ENCODE data around the gene DCAF8L2. TPM values are rescaled to one million over a fixed set of nuclear protein-coding genes. Genes with fewer than 3 reads are reported as not detected.

The DCAF8L2 gene
- total RNA-seq, 2 donors from 2014 or later = not detected

- no peaks in the 10 kb centered on the region for H3K27me3 ChIP-seq
- no peaks in the 10 kb centered on the region for H3K4me1 ChIP-seq
- no peak for TF ChIP-seq CTCF (IDR thresholded peaks at IDR 0.05)
- no peak for DNase-seq (ENCODE audit: low spot score)
- H3K4me3 ChIP-seq = no peak overlapping the region
- no peak overlapping the region for H3K27ac ChIP-seq
- H3K9me3 ChIP-seq = no peaks in the 10 kb centered on the region
- H3K36me3 ChIP-seq = no peaks in the 10 kb centered on the region
Measured at GRCh38 chrX:27599928-27600327, 9.8 kb downstream of the DCAF8L2 start.

DNA sequence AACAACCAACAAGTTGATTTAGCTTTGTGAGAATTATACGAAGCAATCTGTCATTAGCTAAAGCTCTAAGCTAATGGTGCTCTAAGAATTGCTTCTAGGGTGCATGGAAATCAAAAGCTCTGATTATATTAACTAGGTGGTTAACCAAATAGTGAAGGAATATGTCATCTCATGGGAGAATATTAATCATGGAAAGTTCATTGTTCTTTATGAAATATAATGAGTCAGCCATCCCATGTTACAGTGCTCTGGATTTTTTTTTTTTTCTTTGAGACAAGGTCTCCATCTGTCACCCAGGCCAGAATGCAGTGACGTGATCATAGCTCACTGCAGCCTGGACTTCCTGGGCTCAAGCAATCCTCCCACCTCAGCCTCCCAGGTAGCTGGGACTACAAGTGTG, 10.5 kb downstream of the DCAF8L2 start:
- no peaks in the 10 kb centered on the region for H3K36me3 ChIP-seq
- no peaks in the 10 kb centered on the region for H3K27me3 ChIP-seq
- H3K4me3 ChIP-seq = no peak overlapping the region
- no peak for DNase-seq (ENCODE audit: low spot score)
- H3K9me3 ChIP-seq = no peaks in the 10 kb centered on the region
- H3K4me1 ChIP-seq = no peaks in the 10 kb centered on the region
- H3K27ac ChIP-seq = no peak overlapping the region
- TF ChIP-seq CTCF (IDR thresholded peaks at IDR 0.05) = no peak

DNA sequence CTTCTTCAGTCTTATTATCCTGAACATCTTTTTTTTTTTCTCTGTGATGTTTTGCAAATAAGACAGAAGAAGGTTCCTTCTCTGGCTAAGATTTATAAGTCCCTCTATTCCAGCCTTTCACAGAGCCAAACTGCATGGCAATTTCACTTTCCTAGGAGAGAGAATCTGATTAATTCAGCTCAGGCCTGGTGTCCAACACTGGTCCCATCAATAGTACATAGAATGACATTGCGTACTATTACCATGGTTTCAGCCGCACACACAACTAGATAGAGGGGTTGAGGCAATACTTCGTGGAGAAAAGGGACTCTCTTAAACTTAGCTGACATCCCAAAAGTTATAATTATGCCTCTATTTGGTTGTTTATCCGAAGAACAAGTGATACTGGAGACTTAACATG, 18.5 kb downstream of the DCAF8L2 start:
- no peak overlapping the region for H3K4me3 ChIP-seq
- DNase-seq (ENCODE audit: low spot score) = no peak
- peaks cover 0 to 6% of the 10 kb centered on the region in 2 donors for H3K9me3 ChIP-seq
- no peak for TF ChIP-seq CTCF (IDR thresholded peaks at IDR 0.05)
- H3K27ac ChIP-seq = no peak overlapping the region
- H3K4me1 ChIP-seq = no peaks in the 10 kb centered on the region
- H3K27me3 ChIP-seq = no peaks in the 10 kb centered on the region
- H3K36me3 ChIP-seq = no peaks in the 10 kb centered on the region

- H3K36me3 ChIP-seq = no peaks in the 10 kb centered on the region
- H3K4me3 ChIP-seq = no peak overlapping the region
- DNase-seq (ENCODE audit: low spot score) = no peak
- TF ChIP-seq CTCF (IDR thresholded peaks at IDR 0.05) = no peak
- H3K9me3 ChIP-seq = no peaks in the 10 kb centered on the region
- no peaks in the 10 kb centered on the region for H3K27me3 ChIP-seq
- H3K4me1 ChIP-seq = no peaks in the 10 kb centered on the region
- no peak overlapping the region for H3K27ac ChIP-seq
Measured at GRCh38 chrX:27619459-27619858, 29.3 kb downstream of the DCAF8L2 start.

DNA sequence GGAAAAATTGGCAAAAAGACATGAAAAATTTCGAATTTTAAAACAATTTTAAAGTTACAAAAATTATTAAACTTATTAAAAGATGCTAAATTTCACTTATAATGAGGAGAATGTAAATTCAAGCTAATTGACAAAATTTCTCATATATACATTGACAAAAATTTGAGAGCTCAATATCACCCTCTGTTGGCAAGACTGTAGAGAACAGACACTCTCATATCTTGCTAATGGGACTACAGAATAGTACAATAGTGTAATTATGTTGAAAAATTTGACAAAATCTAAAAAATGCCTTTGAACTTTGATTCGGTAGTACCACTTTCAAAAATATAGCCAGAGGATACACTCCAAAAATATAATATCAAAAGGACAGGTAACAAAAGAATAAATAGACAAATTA, 29.8 kb downstream of the DCAF8L2 start:
- Histone ChIP-seq H3K9me3 (no peaks in the 10 kb centered on the region), H3K36me3 (no peaks in the 10 kb centered on the region), H3K27me3 (no peaks in the 10 kb centered on the region), H3K27ac (no peak overlapping the region), H3K4me3 (no peak overlapping the region), H3K4me1 (no peaks in the 10 kb centered on the region)
- DNase-seq (ENCODE audit: low spot score) = no peak
- TF ChIP-seq CTCF (IDR thresholded peaks at IDR 0.05) = peak in 1 of 2 donors; percentile 26

- no peaks in the 10 kb centered on the region for H3K9me3 ChIP-seq
- H3K4me3 ChIP-seq = no peak overlapping the region
- H3K4me1 ChIP-seq = no peaks in the 10 kb centered on the region
- no peaks in the 10 kb centered on the region for H3K27me3 ChIP-seq
- DNase-seq (ENCODE audit: low spot score) = no peak
- no peak for TF ChIP-seq CTCF (IDR thresholded peaks at IDR 0.05)
- no peak overlapping the region for H3K27ac ChIP-seq
- no peaks in the 10 kb centered on the region for H3K36me3 ChIP-seq
Measured at GRCh38 chrX:27622883-27623282, 32.7 kb downstream of the DCAF8L2 start.

Measured in right atrium auricular region (tissue), 2 donors.